ENCODE measurements around the gene KDM4C. TPM values are rescaled to one million over a fixed set of nuclear protein-coding genes. Genes with fewer than 3 reads are reported as not detected.

KDM4C gene
- total and polyA plus RNA-seq, 2 of the 8 experiments (the other 6 are each of a cell fraction or from before 2014, with no cell fraction given), result 13.0 to 26.1 TPM

DNA sequence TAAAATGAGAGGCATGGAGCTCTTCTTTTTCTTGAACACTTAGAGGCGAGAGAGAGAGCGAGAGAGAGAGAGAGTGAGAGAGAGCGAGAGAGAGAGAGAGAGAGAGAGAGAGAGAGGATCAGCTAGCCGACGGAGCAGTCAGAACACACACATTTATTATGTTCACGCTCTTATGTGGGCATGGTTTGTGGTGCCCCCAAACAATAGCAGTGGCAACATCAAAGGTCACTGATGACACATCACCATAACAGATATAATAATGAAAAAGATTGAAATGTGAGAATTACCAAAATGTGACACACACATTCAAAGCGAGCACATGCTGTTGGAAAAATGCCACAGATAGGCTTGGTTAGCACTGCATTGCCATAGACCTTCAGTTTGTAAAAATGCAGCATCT is 116.1 kb downstream of the KDM4C start:
- Histone ChIP-seq H4K5ac (ENCODE audit: insufficient read length, low read depth, low read length) (no peak overlapping the region), H3K36me3 (ENCODE audit: control insufficient read depth in 2 of 4, insufficient read depth in 4 of 4, low read length in 3 of 4) (no peaks in the 10 kb centered on the region), H2BK20ac (ENCODE audit: low read length) (no peak overlapping the region), H3K4ac (replicated peaks; ENCODE audit: insufficient read length, low read depth, low read length) (no peak overlapping the region), H3K14ac (ENCODE audit: insufficient read length) (no peak overlapping the region), H3K4me1 (replicated peaks in 1 of 4; ENCODE audit: control insufficient read depth in 3 of 4, insufficient read depth in 4 of 4, low read length in 3 of 4) (peaks cover 3 to 14% (median 10%) of the 10 kb centered on the region in 4 experiments), H2BK12ac (ENCODE audit: low read depth, low read length) (no peak overlapping the region), H3K23ac (ENCODE audit: insufficient read length) (no peak overlapping the region), H3K18ac (ENCODE audit: extremely low read depth, low read length) (no peak overlapping the region), H2AK5ac (ENCODE audit: low read depth, low read length) (no peak overlapping the region), H3K9me3 (ENCODE audit: insufficient read depth in 2 of 2, low read depth in 1 of 2, low read length in 1 of 2) (no peaks in the 10 kb centered on the region), H3K79me2 (ENCODE audit: control insufficient read depth in 1 of 2, insufficient read depth in 2 of 2, low read length in 2 of 2) (peaks cover 0 to 3% of the 10 kb centered on the region in 2 experiments; a peak in 1 of 4 replicates), H4K20me1 (replicated peaks in 1 of 2; ENCODE audit: control insufficient read depth in 1 of 2, insufficient read depth in 2 of 2, low read length in 2 of 2) (no peaks in the 10 kb centered on the region), H4K8ac (ENCODE audit: extremely low read depth, insufficient read depth, low read length) (no peak overlapping the region), H2BK15ac (ENCODE audit: low read length) (no peak overlapping the region), H2AFZ (ENCODE audit: low read length) (no peak overlapping the region), H3K27me3 (replicated peaks in 1 of 4; ENCODE audit: control insufficient read depth in 3 of 4, extremely low read depth in 1 of 4, insufficient read depth in 3 of 4, low read length in 3 of 4) (no peaks in the 10 kb centered on the region), H3K4me2 (ENCODE audit: insufficient read depth in 1 of 2, low read depth in 2 of 2, low read length in 2 of 2) (no peak overlapping the region), H3K27ac (ENCODE audit: low read depth, low read length) (no peak overlapping the region), H2BK120ac (replicated peaks; ENCODE audit: low read depth, low read length) (no peak overlapping the region), H4K91ac (replicated peaks; ENCODE audit: insufficient read length, low read length) (no peak overlapping the region), H3K56ac (replicated peaks; ENCODE audit: insufficient read length, low read depth, low read length) (no peak overlapping the region), H3K79me1 (ENCODE audit: low read depth, low read length) (no peaks in the 10 kb centered on the region; the same call in none of the 2 replicates), H3K23me2 (ENCODE audit: low read depth, low read length) (no peaks in the 10 kb centered on the region), H2BK5ac (ENCODE audit: low read depth, low read length) (no peak overlapping the region), H3K9ac (replicated peaks in 1 of 4; ENCODE audit: extremely low read depth in 1 of 4, low read depth in 3 of 4, low read length in 3 of 4) (no peak overlapping the region), H3K4me3 (ENCODE audit: extremely low read depth in 1 of 4, insufficient read depth in 2 of 4, low read depth in 3 of 4, low read length in 4 of 4) (no peak overlapping the region)
- TF ChIP-seq JUND (IDR thresholded peaks at IDR 0.05; ENCODE audit: low read length), result peak; percentile 76
- TF ChIP-seq NANOG (IDR thresholded peaks at IDR 0.05; ENCODE audit: insufficient read depth, low read depth, low read length, poor library complexity, severe bottlenecking), result no peak
- no peak for DNase-seq (ENCODE audit: low read depth in 1 of 2, low spot score in 2 of 2)
- whole genome bisulfite sequencing, 2 experiments (ENCODE audit: extremely low coverage in 1 of 2, insufficient coverage in 1 of 2, insufficient read length in 1 of 2, insufficient replicate concordance in 2 of 2, low coverage in 1 of 2, low lambda C conversion rate in 2 of 2, missing lambda C conversion rate in 1 of 2), result 90% methylated on average over 6 of the region's 7 CpGs; no CpG with 5 or more reads in 1 of the 2 experiments
- CTCF ChIA-PET (ENCODE audit: partially characterized antibody), result interaction anchor here (0.7 to 1.6 kb wide), 2 partner anchors 46 to 158 kb away, joined by 5 to 11 read pairs; no protein-coding TSS in a partner anchor
- no peak for FAIRE-seq
- POLR2A ChIA-PET (ENCODE audit: partially characterized antibody), result interaction anchor here (0.7 to 1.3 kb wide), 2 partner anchors 11 to 46 kb away, joined by 3 to 4 read pairs; no protein-coding TSS in a partner anchor

Measured in H1 (cell line).